Glutamatergic neuron (in vitro differentiated cells): ENCODE measurements around the gene ARID1B. TPM values are rescaled to one million over a fixed set of nuclear protein-coding genes. Genes with fewer than 3 reads are reported as not detected.

Experiments used
- DNase-seq: peaks from one replicate; pipeline ENCODE4 v3.0.0; 2022
- H3K27ac Mint-ChIP-seq: one replicate; pipeline ENCODE4 v1.8.0; 2020; ENCODE audit warnings: mild to moderate bottlenecking, mixed read lengths, inconsistent platforms; ENCODE audit not compliant: unreplicated experiment
- H3K27me3 Mint-ChIP-seq: one replicate; pipeline ENCODE4 v1.8.0; 2020; ENCODE audit warnings: mild to moderate bottlenecking, moderate library complexity, mixed read lengths, inconsistent platforms; ENCODE audit not compliant: unreplicated experiment
- H3K36me3 Mint-ChIP-seq: one replicate; pipeline ENCODE4 v1.8.0; 2020; ENCODE audit warnings: mild to moderate bottlenecking, mixed read lengths, inconsistent platforms; ENCODE audit not compliant: unreplicated experiment
- H3K4me1 Mint-ChIP-seq: one replicate; pipeline ENCODE4 v1.8.0; 2020; ENCODE audit warnings: mild to moderate bottlenecking, low read depth, mixed read lengths, inconsistent platforms; ENCODE audit not compliant: unreplicated experiment
- H3K4me3 Mint-ChIP-seq: one replicate; pipeline ENCODE4 v1.8.0; 2020; ENCODE audit warnings: mild to moderate bottlenecking, mixed read lengths, inconsistent platforms; ENCODE audit not compliant: unreplicated experiment
- H3K9me3 Mint-ChIP-seq: one replicate; pipeline ENCODE4 v1.8.0; 2020; ENCODE audit warnings: mild to moderate bottlenecking, moderate library complexity, mixed read lengths, inconsistent platforms; ENCODE audit not compliant: unreplicated experiment
- CTCF ChIP-seq: fragments of 200-600 bp; sonication (generic); IDR thresholded peaks from one replicate; pipeline ENCODE4 v1.5.0; 2021; ENCODE audit not compliant: partially characterized antibody, unreplicated experiment
- total RNA-seq: library from RNA; stranded (reverse); fragmentation: NEBNext Ultra II Directional; extraction: Animal tissue kit (Norgen Biotek cat#: 25700); gene quantifications from one replicate; pipeline ENCODE4 v1.2.1, GENCODE V29; 2021; ENCODE audit not compliant: unreplicated experiment

ARID1B gene
- total RNA-seq, 1 donor from 2014 or later, result 202 TPM

GRCh38 chr6:156849806-156850205 lies 72.6 kb downstream of the ARID1B start:
- Mint-ChIP-seq H3K4me3 (peak overlapping the region; percentile 36), H3K9me3 (peaks cover 8% of the 10 kb centered on the region), H3K27ac (no peak overlapping the region), H3K36me3 (no peaks in the 10 kb centered on the region), H3K4me1 (peaks cover 74% of the 10 kb centered on the region), H3K27me3 (no peaks in the 10 kb centered on the region)
- DNase-seq, result no peak
- no peak for TF ChIP-seq CTCF

- Mint-ChIP-seq H3K27ac (no peak overlapping the region), H3K27me3 (no peaks in the 10 kb centered on the region), H3K4me3 (peak overlapping the region; percentile 32), H3K9me3 (peaks cover 8% of the 10 kb centered on the region), H3K4me1 (peaks cover 71% of the 10 kb centered on the region), H3K36me3 (no peaks in the 10 kb centered on the region)
- no peak for TF ChIP-seq CTCF
- DNase-seq, result no peak
Observed at GRCh38 chr6:156850353-156850752, 73.2 kb downstream of the ARID1B start.

GRCh38 chr6:156851454-156851921 lies 74.3 kb downstream of the ARID1B start:
- H3K27ac Mint-ChIP-seq, result no peak overlapping the region
- peaks cover 72% of the 10 kb centered on the region for H3K4me1 Mint-ChIP-seq

GRCh38 chr6:156852147-156852857 lies 75.1 kb downstream of the ARID1B start:
- H3K27me3 Mint-ChIP-seq, result peaks cover 2% of the 10 kb centered on the region
- DNase-seq, result no peak
- peaks cover 71% of the 10 kb centered on the region for H3K4me1 Mint-ChIP-seq
- TF ChIP-seq CTCF, result no peak
- H3K9me3 Mint-ChIP-seq, result peaks cover 8% of the 10 kb centered on the region
- no peaks in the 10 kb centered on the region for H3K36me3 Mint-ChIP-seq
- no peak overlapping the region for H3K4me3 Mint-ChIP-seq
- H3K27ac Mint-ChIP-seq, result no peak overlapping the region

More at GRCh38 chr6:156851454-156851921, 74.3 kb downstream of the ARID1B start:
- Mint-ChIP-seq H3K4me3 (no peak overlapping the region), H3K36me3 (no peaks in the 10 kb centered on the region), H3K9me3 (peaks cover 8% of the 10 kb centered on the region), H3K27me3 (peaks cover under 1% of the 10 kb centered on the region)
- no peak for TF ChIP-seq CTCF
- DNase-seq, result no peak

GRCh38 chr6:156852858-156853216 lies 75.7 kb downstream of the ARID1B start:
- Mint-ChIP-seq H3K9me3 (peaks cover 8% of the 10 kb centered on the region), H3K4me3 (no peak overlapping the region), H3K36me3 (no peaks in the 10 kb centered on the region), H3K27ac (no peak overlapping the region), H3K27me3 (peaks cover 2% of the 10 kb centered on the region), H3K4me1 (peaks cover 68% of the 10 kb centered on the region)
- no peak for DNase-seq
- no peak for TF ChIP-seq CTCF
